GM19372 (cell line): ENCODE results near the gene PYCR2.

Source experiments
- ATAC-seq: cut with Tn5 transposase; IDR thresholded peaks from one replicate; pipeline ENCODE4 v1.9.1; 2021; ENCODE audit warnings: mild to moderate bottlenecking, low read depth, moderate library complexity; ENCODE audit not compliant: unreplicated experiment

The PYCR2 gene

DNA sequence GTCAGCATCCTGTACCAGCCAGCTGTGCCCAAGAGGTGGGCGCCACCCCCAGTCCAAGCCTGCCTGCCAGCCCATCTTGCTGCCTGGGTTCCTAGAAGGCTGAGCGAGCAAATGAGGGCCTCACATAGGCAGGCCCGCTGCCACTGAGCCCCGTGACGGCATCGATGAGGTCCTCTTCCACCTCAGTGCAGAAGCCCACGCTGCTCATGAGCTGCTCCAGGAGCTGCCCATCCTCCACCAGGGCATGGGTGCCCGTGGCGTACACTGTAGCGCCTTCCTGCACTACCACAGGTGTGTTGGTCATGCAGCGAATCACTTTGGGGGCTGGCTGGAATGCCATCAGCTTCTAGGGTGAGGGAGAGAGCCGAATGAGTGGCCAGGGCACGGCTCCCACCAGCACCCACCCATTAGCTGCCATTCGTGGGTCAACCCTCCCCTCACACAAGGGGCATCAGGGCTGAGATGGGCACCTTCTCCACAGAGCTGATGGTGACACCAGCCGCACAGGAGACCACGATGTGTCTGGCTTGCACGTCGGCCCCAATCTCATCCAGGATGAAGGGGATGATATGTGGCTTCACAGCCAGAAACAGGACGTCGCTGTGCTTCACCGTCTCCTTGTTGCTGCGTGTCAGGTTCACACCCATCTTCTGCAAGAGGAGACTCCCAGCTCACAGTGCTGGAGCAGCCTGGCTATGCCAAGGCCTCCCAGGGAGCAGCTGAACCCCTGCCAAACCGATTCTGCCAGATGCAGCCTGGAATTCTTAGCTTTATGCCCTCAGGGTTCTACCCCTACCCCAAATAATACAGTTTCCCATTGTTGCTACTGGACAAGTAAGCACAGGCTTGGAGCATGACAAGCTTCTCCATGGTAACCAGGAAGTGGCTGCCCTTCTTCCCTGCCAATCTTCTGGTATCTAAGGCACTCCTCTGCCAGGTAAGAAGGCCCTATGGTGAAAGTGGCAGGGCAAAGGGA lies 2.0 kb downstream of the PYCR2 start:
- ATAC-seq = no peak

GRCh38 chr1:225919906-225920305 lies 4.1 kb downstream of the PYCR2 start:
- no peak for ATAC-seq

DNA sequence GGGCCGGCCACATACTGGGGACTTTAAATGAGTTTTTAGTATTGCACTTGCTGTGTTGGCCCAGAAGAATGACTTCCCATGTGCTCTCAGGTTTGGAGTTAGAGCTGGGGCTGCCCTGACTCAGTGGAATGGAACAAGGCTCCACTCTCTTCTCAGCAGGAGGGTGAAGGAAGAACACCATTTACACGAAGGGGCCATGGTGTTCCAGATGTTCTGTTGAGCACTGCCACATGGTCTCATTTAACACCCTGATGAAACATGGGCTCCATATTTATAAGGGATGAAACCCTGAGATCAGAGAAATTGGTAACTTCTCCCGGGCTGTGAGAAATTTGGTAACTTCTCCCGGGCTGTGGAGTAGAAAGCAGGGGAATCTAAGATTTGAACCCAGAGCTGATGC lies 5.8 kb downstream of the PYCR2 start:
- no peak for ATAC-seq

- no peak for ATAC-seq
These were observed 6.5 kb downstream of the PYCR2 start for GRCh38 chr1:225917536-225917935.

GRCh38 chr1:225917101-225917500 lies 6.9 kb downstream of the PYCR2 start:
- no peak for ATAC-seq

DNA sequence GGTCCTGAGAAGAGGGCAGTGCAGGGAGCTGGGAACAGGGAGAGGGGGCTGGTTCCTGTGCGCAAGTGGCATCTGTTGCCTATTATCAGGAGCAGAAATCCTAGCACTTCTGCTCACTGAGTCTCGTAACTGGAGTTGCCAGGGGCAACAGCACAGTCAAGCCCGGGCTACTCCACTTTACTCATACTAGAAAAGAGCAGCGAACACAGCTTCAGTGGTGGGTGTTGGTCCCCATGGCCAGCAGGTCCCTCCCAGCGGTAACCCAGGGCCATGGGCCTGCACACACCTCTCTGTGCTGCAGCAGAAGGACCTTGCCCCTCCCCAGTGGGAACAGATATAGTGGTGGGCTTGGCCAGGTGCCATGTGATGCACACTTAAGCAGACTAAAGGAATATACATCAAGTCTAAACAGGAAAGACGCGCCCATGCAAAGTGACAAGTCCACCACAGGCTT lies 8.5 kb downstream of the PYCR2 start:
- no peak for ATAC-seq

- ATAC-seq = no peak
These were observed 9.1 kb downstream of the PYCR2 start for GRCh38 chr1:225914947-225915346.

GRCh38 chr1:225914391-225914790 lies 9.7 kb downstream of the PYCR2 start:
- no peak for ATAC-seq

GRCh38 chr1:225911191-225912130 lies 12.6 kb downstream of the PYCR2 start:
- peak; percentile 69 for ATAC-seq

GRCh38 chr1:225909477-225909876 lies 14.6 kb downstream of the PYCR2 start:
- ATAC-seq = no peak

- no peak for ATAC-seq
These were observed 15.3 kb downstream of the PYCR2 start for GRCh38 chr1:225908773-225909172.

- no peak for ATAC-seq
These were observed 15.9 kb downstream of the PYCR2 start for GRCh38 chr1:225908013-225908640.

GRCh38 chr1:225907341-225907740 lies 16.7 kb downstream of the PYCR2 start:
- no peak for ATAC-seq

GRCh38 chr1:225906467-225906866 lies 17.6 kb downstream of the PYCR2 start:
- no peak for ATAC-seq

DNA sequence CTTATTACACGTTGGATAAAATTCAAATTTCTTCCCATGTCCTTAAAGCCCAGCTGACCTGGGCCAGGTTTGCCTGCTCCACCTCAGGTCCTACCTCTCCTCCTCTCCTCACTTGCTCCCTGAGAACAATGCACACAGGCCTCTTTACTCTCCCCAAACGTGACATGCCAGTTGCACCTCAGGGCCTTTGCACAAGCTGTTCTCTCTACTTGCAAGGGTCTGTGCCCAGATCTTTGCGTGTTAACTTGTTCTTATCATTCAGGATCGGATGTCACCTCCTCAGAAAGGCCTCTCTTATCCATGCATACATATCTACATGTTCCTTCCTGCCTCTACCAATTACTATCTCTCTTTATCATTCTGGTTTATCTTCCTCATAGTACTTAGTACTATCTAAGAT lies 20.4 kb downstream of the PYCR2 start:
- no peak for ATAC-seq

GRCh38 chr1:225899044-225899925 lies 24.8 kb downstream of the PYCR2 start:
- no peak for ATAC-seq

DNA sequence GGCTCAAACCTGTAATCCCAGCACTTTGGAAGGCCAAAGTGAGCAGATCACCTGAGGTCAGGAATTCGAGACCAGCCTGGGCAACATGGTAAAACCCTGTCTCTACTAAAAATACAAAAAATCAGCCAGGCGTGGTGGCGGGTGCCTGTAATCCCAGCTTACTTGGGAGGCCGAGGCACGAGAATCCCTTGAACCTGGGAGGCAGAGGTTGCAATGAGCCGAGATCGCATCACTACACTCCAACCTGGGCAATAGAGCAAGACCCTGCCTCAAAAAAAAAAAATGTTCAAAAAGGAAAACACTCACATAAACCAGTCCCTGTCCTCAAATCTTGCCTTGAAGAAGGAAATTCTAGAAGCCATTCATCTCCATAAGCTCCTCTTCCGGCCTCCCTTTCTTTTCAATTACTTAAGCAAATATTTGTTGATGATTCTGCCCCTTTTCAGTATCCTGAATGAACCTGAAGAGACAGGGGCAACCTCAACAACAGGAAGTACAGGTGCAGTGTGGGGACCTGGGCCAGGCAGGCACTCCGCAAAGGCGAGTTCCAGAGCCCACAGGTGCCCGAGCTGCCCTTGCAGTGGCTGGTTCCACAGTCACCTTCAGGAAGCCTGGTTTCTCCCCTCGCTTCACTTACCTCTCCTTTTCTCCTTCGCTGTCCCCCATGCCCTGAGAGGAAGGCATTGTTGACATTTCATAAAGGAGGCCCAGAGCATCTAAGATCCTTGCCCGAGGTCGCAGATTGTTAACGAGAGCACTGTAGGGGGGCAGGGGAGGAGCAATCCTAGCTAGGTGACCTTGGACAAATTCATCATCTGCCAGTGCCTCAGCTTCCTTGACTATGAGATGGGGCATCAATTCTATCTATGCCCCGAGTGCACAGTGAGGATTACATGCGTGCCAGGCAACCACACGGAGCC lies 26.2 kb downstream of the PYCR2 start:
- no peak for ATAC-seq

DNA sequence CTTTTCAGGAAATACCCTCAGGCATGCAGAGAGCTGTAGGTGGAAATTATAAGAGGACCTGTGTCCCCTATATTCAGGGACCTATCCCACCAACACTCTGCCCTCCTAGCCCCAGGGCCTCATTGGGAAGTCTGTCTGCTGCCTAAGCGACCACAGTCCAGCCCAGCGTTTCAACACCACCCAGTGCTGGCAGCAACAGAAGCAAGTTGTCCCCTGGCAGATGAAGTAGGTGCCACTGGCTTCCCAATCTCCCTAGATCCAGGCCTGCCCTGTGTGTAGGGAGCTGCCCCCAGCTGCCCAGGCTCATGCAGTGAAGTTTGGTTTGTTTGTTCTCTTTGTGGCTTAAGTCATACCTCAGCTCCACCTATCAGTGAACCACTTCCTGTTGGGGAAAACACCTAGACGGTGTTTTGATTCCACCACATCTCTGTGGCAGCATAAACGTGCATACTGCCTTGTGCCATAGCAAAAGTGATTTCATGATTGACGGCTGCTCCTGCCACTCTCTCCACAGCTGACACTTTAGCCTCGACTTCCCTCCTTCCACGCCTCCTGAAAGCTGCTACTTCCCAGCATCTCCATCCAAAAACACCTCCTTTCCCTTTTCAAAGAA lies 27.0 kb downstream of the PYCR2 start:
- peak; percentile 100 for ATAC-seq
